ENCODE measurements around the gene STK39.
"Not testable (repeated sequence)": the region's sequence is repeated elsewhere in the genome, so short reads cannot be mapped to it uniquely, and the experiment has no call there.

The STK39 gene

GRCh38 chr2:168076731-168077130 lies 170.7 kb downstream of the STK39 start:
- DNase-seq = no peak

GRCh38 chr2:168075446-168075845 lies 171.9 kb downstream of the STK39 start:
- no peak for DNase-seq

GRCh38 chr2:168072626-168073303 lies 174.6 kb downstream of the STK39 start:
- no peak for DNase-seq

DNA sequence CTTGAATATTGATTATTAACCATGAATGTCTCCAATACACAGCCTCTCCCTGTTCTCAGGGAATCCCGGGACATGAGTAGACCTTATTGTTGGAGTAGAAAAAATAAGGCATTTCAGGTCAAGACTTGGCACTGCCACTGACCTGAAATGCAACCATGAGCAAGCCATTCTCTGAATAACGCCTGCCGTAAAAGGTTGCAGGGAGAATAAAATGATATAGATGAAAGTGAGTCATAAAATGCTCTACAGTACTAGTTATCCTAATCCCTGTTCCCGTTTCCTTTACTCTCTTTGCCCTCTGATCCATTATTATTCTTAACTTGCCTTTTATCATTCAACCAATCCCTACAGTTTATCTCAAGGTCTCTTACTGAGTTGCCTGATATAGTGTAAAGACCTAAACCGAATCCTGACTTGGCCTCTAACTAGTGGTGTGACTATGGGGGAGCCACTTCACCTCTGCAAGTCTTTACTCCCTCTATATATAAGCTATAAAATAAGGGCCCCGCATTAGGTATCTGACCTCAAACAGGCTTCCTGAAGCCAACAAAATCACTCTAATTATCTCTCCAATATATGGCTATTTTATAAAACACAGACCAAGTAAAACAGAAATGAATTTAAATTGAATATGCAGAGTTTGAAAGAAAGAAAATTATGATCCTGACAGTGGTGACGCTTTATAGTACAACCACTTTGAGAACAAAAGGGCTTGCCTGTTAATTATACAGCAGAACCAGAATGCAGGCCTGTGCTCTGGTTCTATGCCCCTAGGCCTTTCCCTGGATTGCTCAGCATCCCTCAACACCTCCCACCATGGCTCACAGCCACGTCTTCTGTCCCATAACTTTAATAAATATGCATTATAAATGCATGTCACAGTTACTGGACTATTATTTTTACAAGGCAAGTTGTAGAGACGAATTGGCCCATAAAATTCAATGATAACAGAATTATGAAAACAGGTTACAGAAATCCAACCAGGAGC lies 183.1 kb downstream of the STK39 start:
- no peak for DNase-seq

DNA sequence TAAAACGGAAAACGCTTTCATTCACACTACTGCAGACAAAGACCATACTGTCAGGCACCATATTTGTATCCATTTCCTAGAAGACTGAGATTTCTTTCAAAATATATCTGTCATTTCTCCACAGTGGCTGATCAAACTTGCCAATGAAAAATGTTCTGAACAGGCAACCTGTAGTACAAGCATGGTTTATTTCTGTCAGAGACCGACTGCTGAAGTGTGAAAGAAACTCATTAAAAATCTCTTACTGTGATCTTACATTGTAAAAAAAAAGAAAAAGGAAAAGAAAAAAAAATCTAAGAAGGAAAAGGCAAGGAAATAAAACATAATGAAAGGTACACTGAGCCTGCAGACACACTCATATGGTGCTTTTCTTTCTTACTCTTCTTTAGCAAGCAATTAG lies 184.5 kb downstream of the STK39 start:
- DNase-seq = no peak

DNA sequence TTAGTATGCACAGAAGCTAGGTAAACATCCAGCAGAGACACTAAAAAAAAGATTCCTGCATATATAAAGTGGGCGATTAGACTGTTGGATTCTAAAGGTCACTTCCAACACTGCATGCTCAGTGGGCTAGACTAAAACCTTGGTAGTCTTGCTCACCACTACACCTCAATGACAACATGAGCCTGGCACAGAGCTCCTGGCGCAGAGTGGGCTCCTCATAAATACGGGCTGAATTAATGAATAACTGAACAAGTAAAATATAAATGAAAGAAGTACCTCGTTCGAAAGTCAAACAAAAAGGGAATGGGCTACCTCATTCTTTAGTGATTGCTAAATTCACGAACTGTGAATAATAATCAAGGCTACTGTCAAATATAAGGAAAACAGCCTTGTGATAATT lies 185.3 kb downstream of the STK39 start:
- no peak for DNase-seq

DNA sequence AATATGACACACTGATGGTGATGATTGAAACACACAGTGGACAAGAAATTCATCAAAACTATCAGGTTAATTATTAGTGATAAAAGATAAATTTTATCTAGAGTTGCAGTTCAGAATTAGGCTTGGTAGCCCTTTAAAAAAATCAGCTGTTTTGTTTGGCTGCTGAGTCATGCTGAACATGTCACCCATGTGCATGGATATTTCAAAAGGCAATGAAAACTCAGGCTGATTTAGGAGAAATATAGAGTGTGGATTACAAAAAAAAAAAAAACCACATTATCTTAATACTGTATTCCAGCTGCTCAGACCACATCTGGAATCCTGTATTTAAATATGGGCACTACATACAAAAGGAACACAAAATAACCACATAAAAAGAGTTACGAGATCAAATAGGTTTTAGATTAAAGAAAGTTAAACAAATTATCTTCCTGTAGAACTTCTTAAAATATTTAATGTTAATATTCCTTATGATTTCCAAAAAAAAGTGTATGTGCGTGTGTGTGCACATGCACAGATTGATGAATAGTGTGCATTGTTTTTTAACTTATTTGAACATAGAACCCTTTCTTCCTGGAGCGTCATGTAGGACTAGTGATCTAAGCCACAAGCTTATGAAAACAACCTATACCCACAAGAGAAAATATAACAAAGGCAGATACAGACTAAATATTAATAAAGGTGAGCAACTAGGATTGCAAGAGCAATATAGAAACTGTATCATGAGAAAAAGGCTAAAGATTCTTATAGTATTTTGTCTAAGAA lies 186.2 kb downstream of the STK39 start:
- DNase-seq = no peak

DNA sequence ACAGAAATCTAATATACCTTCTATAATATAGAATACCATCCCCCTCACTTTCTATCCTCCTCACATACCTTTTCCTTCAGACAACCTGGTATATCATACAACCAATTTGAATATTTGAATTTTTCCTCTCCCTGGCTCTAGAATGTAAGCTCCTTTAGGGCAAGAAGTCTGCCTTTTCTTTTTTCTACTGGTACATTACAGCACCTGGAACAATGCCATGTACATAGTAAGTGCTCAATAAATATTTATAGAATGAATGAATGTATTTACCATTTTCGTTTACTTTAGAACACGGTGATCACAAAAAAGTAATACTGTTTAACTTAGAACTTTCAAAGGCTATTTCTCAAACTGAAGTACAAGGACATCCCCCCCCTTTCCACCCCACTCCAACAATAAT lies 187.6 kb downstream of the STK39 start:
- DNase-seq = no peak

GRCh38 chr2:168058675-168059074 lies 188.7 kb downstream of the STK39 start:
- DNase-seq = no peak

- DNase-seq = no peak
These were observed 191.1 kb downstream of the STK39 start for GRCh38 chr2:168056242-168056787.

GRCh38 chr2:168054657-168055056 lies 192.7 kb downstream of the STK39 start:
- DNase-seq = no peak

DNA sequence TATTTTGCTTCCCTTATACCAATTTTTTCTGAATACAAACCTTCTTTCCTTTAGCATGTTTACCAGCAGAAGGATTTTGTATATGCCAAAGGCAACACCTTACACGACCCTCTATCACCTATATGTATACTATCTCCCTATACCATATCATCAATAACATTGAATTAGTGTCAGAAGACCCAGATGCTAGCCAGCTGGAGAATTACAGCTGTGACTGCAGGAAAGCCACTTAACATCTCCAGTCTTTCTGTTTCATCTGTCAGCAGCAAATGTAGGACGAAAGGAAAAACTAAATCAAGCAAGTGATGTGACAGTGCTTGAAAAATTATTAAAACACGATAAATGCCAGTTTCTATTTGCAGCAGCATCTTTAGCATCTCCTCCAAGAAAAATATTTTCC lies 193.7 kb downstream of the STK39 start:
- DNase-seq = no peak

GRCh38 chr2:168052773-168053172 lies 194.6 kb downstream of the STK39 start:
- no peak for DNase-seq

DNA sequence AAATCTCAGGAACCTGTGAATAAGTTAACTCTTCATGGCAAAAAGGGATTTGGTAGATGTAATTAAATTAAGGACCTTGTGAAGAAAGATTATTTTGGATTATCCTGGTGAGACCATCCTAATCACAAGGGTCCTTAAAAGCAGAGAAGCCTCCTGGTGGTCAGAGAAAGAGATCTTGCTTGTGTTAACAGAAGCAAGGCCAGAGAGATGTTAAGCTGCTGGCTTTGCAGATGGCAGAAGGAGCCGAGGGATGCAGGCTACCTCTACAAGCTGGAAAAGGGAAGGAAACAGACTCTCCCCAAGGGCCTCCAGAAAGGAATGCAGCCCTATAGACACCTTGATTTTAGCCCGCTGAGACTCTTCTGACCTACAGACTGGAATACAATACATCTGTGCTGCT lies 197.0 kb downstream of the STK39 start:
- DNase-seq = no peak

DNA sequence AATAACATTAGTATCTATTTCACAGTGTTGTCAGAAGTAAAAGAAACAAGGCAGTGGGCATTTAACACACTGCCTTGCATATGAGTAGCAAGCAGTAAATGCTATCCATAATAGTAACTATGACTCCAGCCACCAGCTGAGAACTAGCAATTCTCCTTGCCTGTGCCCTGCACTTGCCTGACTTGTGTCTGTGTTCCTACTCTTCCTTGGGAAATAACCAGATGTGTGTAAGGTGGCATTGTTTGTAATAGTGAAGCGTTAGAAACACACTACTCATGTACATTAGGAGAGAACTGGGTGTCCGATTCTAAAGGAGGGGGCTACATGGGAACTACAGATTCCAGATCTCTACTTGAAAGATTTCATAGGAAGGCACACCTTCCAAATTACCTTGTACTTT lies 197.8 kb downstream of the STK39 start:
- no peak for DNase-seq

GRCh38 chr2:168047091-168047690 lies 200.2 kb downstream of the STK39 start:
- DNase-seq = no peak

- no peak for DNase-seq
These were observed 202.8 kb downstream of the STK39 start for GRCh38 chr2:168044579-168044978.

DNA sequence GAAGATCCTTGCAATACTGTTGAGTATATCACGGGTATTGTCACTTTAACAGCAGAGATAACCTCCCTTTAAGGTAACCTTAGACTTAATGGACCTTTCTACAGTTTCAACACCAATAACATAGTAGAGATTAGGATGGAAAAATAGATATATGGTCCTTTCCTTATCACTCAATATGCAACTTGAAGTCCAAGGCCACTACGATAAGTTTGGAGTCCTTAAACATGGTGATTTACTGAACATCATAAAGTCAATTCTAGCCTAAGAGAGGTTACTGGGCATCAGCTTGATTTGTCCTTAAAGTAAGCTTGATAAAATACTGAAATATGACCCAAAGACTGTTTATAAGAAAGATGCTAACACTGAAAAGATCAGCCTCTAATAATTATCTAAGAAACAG lies 203.2 kb downstream of the STK39 start:
- no peak for DNase-seq

- DNase-seq = not testable (repeated sequence)
These were observed 205.1 kb downstream of the STK39 start for GRCh38 chr2:168042127-168042824.

DNA sequence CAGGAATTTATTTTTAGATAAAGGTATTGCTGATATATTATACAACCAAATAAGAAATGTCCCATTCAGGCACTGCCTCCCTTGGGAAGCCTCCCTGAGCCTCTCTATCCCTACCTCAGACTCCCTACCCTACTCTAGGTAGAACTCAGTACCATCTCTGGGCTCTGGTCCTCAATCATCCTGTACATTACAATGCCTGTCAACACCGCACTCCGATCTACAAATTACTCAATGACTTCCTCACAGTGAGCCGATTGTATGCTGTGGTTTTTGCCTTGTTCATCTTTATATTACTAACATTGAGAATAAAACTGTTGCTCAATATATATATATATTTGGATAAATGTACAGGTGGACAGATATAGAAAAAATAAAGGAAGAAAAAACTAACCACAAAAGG lies 207.5 kb downstream of the STK39 start:
- DNase-seq = no peak

- no peak for DNase-seq
These were observed 209.6 kb downstream of the STK39 start for GRCh38 chr2:168037778-168038177.

DNA sequence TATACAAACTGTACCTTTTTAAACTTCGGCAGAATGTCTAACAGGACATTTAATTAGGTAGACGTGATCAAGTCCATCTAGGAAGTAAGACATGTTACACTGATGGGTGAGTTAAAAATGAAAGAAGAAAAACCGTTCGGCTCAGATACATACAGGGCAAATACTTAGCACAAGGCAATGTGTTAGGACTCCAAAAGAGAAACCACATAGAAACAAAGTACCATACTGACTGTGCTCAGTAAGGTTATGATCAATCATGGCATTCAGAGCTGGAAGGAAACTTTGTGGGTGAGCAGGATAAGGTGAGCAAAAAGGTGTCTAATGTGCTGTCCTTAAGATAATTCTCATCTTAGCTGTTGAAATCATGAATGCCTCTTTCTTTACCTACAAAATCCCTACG lies 211.9 kb downstream of the STK39 start:
- no peak for DNase-seq
